Upper lobe of left lung (tissue), 6 donors: ENCODE measurements around the gene BEX3. TPM values are rescaled to one million over a fixed set of nuclear protein-coding genes. Genes with fewer than 3 reads are reported as not detected.

Experiments
- ATAC-seq, 2 donors: fragments of 200-7000 bp; cut with Tn5 transposase; one replicate each; pipeline ENCODE4 v1.9.1; 2022; ENCODE audit warnings: mild to moderate bottlenecking in 2 of 2, moderate library complexity in 2 of 2; ENCODE audit not compliant: low FRiP score in 2 of 2
- DNase-seq, 2 donors: peaks; one replicate each; pipeline ENCODE4 v3.0.0-alpha.2; 2019 to 2020
- H3K27ac ChIP-seq, 4 donors: fragments of 200-600 bp; sonication (generic); one replicate each; pipeline ENCODE4 v1.5.1; 2016 to 2019
- H3K27me3 ChIP-seq, 4 donors: fragments of 200-600 bp; sonication (generic); one replicate each; pipeline ENCODE4 v1.5.1; 2017 to 2019
- H3K36me3 ChIP-seq, 4 donors: fragments of 200-600 bp; sonication (generic); one replicate each; pipeline ENCODE4 v1.5.1; 2016 to 2019
- H3K4me1 ChIP-seq, 4 donors: fragments of 200-600 bp; sonication (generic); one replicate each; pipeline ENCODE4 v1.5.1; 2018 to 2019
- H3K4me3 ChIP-seq, 4 donors: fragments of 200-600 bp; sonication (generic); one replicate each; pipeline ENCODE4 v1.5.1; 2017 to 2019; ENCODE audit warnings: mild to moderate bottlenecking in 2 of 4, moderate library complexity in 1 of 4
- H3K9me3 ChIP-seq, 4 donors: fragments of 200-600 bp; sonication (generic); one replicate each; pipeline ENCODE4 v1.5.1; 2018 to 2019
- CTCF ChIP-seq, 6 experiments: fragments of 450-650 bp in 4 of 6; fragments of 200-600 bp in 2 of 6; sonication (generic) in 2 of 6; IDR thresholded peaks; one replicate each; pipeline ENCODE4 v1.5.1; 2016 to 2019; ENCODE audit warnings: antibody characterized with exemption in 6 of 6
- EP300 ChIP-seq, 4 donors: sonication (generic); formaldehyde crosslinking; IDR thresholded peaks; one replicate each; pipeline ENCODE4 v1.5.1; 2017; ENCODE audit warnings: antibody characterized with exemption in 4 of 4, control low read depth in 2 of 4
- POLR2A ChIP-seq, 4 donors: fragments of 450-650 bp; IDR thresholded peaks; one replicate each; pipeline ENCODE4 v1.5.1; 2016 to 2017; ENCODE audit warnings: antibody characterized with exemption in 4 of 4, mild to moderate bottlenecking in 2 of 4
- POLR2AphosphoS5 ChIP-seq, 2 donors: sonication (generic); formaldehyde crosslinking; IDR thresholded peaks; one replicate each; pipeline ENCODE4 v1.5.1; 2017; ENCODE audit warnings: antibody characterized with exemption in 2 of 2
- WGBS, 2 donors: methylation state at CpG; one replicate each; pipeline ENCODE4 v1.1.5; 2017 to 2018; 5-methylcytosine and 5-hydroxymethylcytosine counted together
- small RNA-seq, 4 donors: library from RNA; depleted of rRNA; stranded (forward); fragments of <200 nt; gene quantifications; one replicate each; pipeline ENCODE3, GENCODE V24; 2016
- total RNA-seq, 6 donors: library from RNA; depleted of rRNA in 4 of 6; stranded (reverse); fragments of >200 nt in 4 of 6; gene quantifications; one replicate each; pipeline versions ENCODE4 v1.1.0 to v1.2.1, GENCODE V29; 2016 to 2021
- donor health status: DM: no; HTN: no; CAD: no; lungs with moderate emphysema.
- donor health status: DM: no; HTN: yes; CAD: no; lungs with severe emphysema.

Gene BEX3
- total RNA-seq, 6 donors from 2014 or later, result 89.4 to 204 (median 142) TPM

GRCh38 chrX:103423955-103424638, 47.8 kb downstream of the BEX3 start:
- no peak overlapping the region for H3K27ac ChIP-seq
- H3K27me3 ChIP-seq, result no peaks in the 10 kb centered on the region
- DNase-seq, result no peak
- no peak for ATAC-seq
- H3K36me3 ChIP-seq, result no peaks in the 10 kb centered on the region
- H3K4me1 ChIP-seq, result no peaks in the 10 kb centered on the region
- 54 to 92% methylated on average over 2 to 3 of the region's 3 CpGs for WGBS, 2 donors
- no peak overlapping the region for H3K4me3 ChIP-seq
- no peaks in the 10 kb centered on the region for H3K9me3 ChIP-seq
- TF ChIP-seq POLR2AphosphoS5 (IDR thresholded peaks at IDR 0.05) (no peak), CTCF (IDR thresholded peaks at IDR 0.05) (no peak), EP300 (IDR thresholded peaks at IDR 0.05) (no peak), POLR2A (IDR thresholded peaks at IDR 0.05) (no peak)

Small RNAs within 50 kb of the gene (small RNA-seq; reads per million reads assigned to genes)
- gene Z92846.1, result 0 reads per million in 4 donors

Other genes starting within 250 kb of the BEX3 start
- 10 to 100 TPM; 13.6 to 63.6 (median 34.6) TPM for gene BEX4, start 161.4 kb upstream of the BEX3 start, total RNA-seq
- 10 to 100 TPM; 24.1 to 74.5 (median 41.7) TPM for gene TCEAL8, start 121.4 kb upstream of the BEX3 start, total RNA-seq
- under 1 TPM in 1 of 6 donors, not detected in 5; 0.31 TPM for gene TCEAL5, start 99.8 kb upstream of the BEX3 start, total RNA-seq
- gene BEX2, start 65.5 kb upstream of the BEX3 start, total RNA-seq, result 10 to 100 TPM; 13.7 to 39.1 (median 24.6) TPM
- 1 to 10 TPM in 3 of 6 donors, under 1 TPM in 2, not detected in 1; 0.78 to 2.8 (median 1.8) TPM for gene TCEAL7, start 46.3 kb upstream of the BEX3 start, total RNA-seq
- gene TCEAL9, start 20.0 kb upstream of the BEX3 start, total RNA-seq, result 10 to 100 TPM; 32.2 to 92.7 (median 36.4) TPM
- gene RAB40A, start 143.0 kb downstream of the BEX3 start, total RNA-seq, result 1 to 10 TPM in 1 of 6 donors, under 1 TPM in 5; 0.24 to 3.1 (median 0.56) TPM
- gene TCEAL4, start 209.0 kb downstream of the BEX3 start, total RNA-seq, result 100 to 1,000 TPM in 2 of 6 donors, 10 to 100 TPM in 4; 68.5 to 141 (median 90.8) TPM
- 10 to 100 TPM; 17.8 to 27.9 (median 25.2) TPM for gene TCEAL3, start 231.4 kb downstream of the BEX3 start, total RNA-seq